Smooth muscle cell (in vitro differentiated cells): ENCODE results near the gene NR2F1. TPM values are rescaled to one million over a fixed set of nuclear protein-coding genes. Genes with fewer than 3 reads are reported as not detected.

Source experiments
- DNase-seq: peaks from one replicate; lab custom pipeline; 2025; ENCODE audit not compliant: unreplicated experiment; lab: John Stamatoyannopoulos, UW
- H2AFZ ChIP-seq: fragments of 200-600 bp; sonication (generic); 2 replicates; pipeline ENCODE4 v1.6.0; 2016; ENCODE audit warnings: antibody characterized with exemption, low read depth, mild to moderate bottlenecking
- H3F3A ChIP-seq: fragments of 200-600 bp; sonication (generic); 2 replicates; pipeline ENCODE4 v1.6.0; 2017; ENCODE audit warnings: antibody characterized with exemption, low read depth
- H3K27ac ChIP-seq: fragments of 200-600 bp; sonication (generic); 2 replicates; pipeline ENCODE4 v1.5.1; 2016; ENCODE audit warnings: low read depth, mild to moderate bottlenecking
- H3K27me3 ChIP-seq: fragments of 200-600 bp; sonication (generic); 2 replicates; pipeline ENCODE4 v1.6.1; 2016; ENCODE audit warnings: low read depth, mild to moderate bottlenecking
- H3K36me3 ChIP-seq: fragments of 200-600 bp; sonication (generic); 2 replicates; pipeline ENCODE4 v1.5.1; 2016; ENCODE audit warnings: low read depth
- H3K4me1 ChIP-seq: fragments of 200-600 bp; sonication (generic); 2 replicates; pipeline ENCODE4 v1.5.1; 2016; ENCODE audit warnings: low read depth
- H3K4me2 ChIP-seq: fragments of 200-600 bp; sonication (generic); 2 replicates; pipeline ENCODE4 v1.6.0; 2016; ENCODE audit warnings: mild to moderate bottlenecking
- H3K4me3 ChIP-seq: fragments of 200-600 bp; sonication (generic); 2 replicates; pipeline ENCODE4 v1.5.1; 2016; ENCODE audit warnings: mild to moderate bottlenecking
- H3K79me2 ChIP-seq: fragments of 200-600 bp; sonication (generic); 2 replicates; pipeline ENCODE4 v1.6.0; 2016; ENCODE audit warnings: low read depth, mild to moderate bottlenecking
- H3K9ac ChIP-seq: fragments of 200-600 bp; sonication (generic); 2 replicates; pipeline ENCODE4 v1.6.0; 2016; ENCODE audit warnings: low read depth
- H3K9me3 ChIP-seq: fragments of 200-600 bp; sonication (generic); replicated peaks from 2 replicates; pipeline ENCODE4 v1.5.1; 2016; ENCODE audit warnings: low read depth
- H4K20me1 ChIP-seq: fragments of 200-600 bp; sonication (generic); 2 replicates; pipeline ENCODE4 v1.6.0; 2016; ENCODE audit warnings: low read depth
- WGBS: methylation state at CpG from one replicate; pipeline ENCODE4 v1.1.7; 2016; ENCODE audit warnings: low lambda C conversion rate; 5-methylcytosine and 5-hydroxymethylcytosine counted together
- polyA plus RNA-seq: library from polyadenylated mRNA; unstranded; fragments of >200 nt; fragmentation: Nextera tagmentation; extraction: Ambion mirVana; gene quantifications from 2 replicates; pipeline ENCODE4 v1.2.1, GENCODE V29; 2016
- total RNA-seq: library from RNA; depleted of rRNA; stranded (reverse); fragments of >200 nt; gene quantifications from 2 replicates; pipeline ENCODE4 v1.2.3, GENCODE V29; 2014
- TF ChIP-seq, protein P1 (sequence below): fragments of 200-600 bp; sonication (generic); IDR thresholded peaks from 2 replicates; pipeline ENCODE4 v1.5.1; 2017; ENCODE audit warnings: borderline replicate concordance, mild to moderate bottlenecking, antibody characterized with exemption; ENCODE audit not compliant: insufficient read depth, poor library complexity, severe bottlenecking

The NR2F1 gene
- total and polyA plus RNA-seq, 2 experiments from 2014 or later = 6.0 to 8.2 TPM

DNA sequence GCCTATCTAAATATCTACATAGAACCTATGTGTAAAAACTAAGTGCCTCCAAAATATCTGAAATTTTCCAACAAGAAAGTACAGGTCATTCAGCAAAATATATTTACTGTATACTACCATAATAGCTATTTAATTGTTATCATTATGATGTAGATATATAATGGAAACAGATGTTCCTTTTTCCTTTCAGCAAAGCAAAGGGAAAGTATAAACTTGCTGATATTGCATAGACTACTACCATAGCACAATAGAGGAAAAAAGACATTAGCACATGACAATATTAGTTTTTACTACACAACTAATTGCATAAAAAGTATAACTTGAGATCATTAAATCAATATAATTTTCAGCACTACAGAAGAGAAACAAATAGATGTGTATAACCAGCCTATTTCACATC lies 16.9 kb upstream of the NR2F1 start:
- Histone ChIP-seq H2AFZ (no peak overlapping the region), H3K36me3 (peaks cover 5% of the 10 kb centered on the region), H3K79me2 (peaks cover 8% of the 10 kb centered on the region), H3K4me2 (no peak overlapping the region), H3F3A (no peaks in the 10 kb centered on the region), H3K4me3 (no peak overlapping the region), H3K9me3 (no peaks in the 10 kb centered on the region), H3K27ac (no peak overlapping the region), H4K20me1 (peaks cover 7% of the 10 kb centered on the region), H3K27me3 (peaks cover 47% of the 10 kb centered on the region), H3K9ac (no peak overlapping the region), H3K4me1 (peaks cover 15% of the 10 kb centered on the region)
- TF ChIP-seq, protein P1, sequence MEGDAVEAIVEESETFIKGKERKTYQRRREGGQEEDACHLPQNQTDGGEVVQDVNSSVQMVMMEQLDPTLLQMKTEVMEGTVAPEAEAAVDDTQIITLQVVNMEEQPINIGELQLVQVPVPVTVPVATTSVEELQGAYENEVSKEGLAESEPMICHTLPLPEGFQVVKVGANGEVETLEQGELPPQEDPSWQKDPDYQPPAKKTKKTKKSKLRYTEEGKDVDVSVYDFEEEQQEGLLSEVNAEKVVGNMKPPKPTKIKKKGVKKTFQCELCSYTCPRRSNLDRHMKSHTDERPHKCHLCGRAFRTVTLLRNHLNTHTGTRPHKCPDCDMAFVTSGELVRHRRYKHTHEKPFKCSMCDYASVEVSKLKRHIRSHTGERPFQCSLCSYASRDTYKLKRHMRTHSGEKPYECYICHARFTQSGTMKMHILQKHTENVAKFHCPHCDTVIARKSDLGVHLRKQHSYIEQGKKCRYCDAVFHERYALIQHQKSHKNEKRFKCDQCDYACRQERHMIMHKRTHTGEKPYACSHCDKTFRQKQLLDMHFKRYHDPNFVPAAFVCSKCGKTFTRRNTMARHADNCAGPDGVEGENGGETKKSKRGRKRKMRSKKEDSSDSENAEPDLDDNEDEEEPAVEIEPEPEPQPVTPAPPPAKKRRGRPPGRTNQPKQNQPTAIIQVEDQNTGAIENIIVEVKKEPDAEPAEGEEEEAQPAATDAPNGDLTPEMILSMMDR = no peak
- DNase-seq = no peak

DNA sequence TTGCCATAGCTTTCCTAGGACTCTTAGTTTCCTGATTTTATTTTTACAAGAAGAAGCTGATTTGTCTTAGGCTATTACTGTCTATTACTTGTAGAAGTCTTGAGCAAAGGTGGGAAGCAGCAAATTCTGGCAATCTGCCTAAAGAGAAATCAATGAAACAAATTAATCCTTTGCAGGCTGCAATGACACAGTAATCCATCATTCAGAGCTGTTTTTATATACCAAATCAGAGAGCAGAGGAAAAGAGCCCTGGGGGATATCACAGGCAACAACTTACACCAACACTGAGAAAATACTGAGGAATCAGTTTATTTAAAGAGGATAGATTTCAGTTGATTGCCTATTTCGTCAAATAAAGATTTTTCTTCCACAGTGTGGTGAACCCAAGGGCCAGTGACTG lies 15.6 kb upstream of the NR2F1 start:
- H3K4me2 ChIP-seq = no peak overlapping the region
- H3K79me2 ChIP-seq = peaks cover 8% of the 10 kb centered on the region
- H3K27ac ChIP-seq = no peak overlapping the region
- TF ChIP-seq, protein P1 = no peak
- H4K20me1 ChIP-seq = peaks cover 21% of the 10 kb centered on the region
- H3F3A ChIP-seq = no peaks in the 10 kb centered on the region
- no peak overlapping the region for H3K4me3 ChIP-seq
- no peak overlapping the region for H3K9ac ChIP-seq
- peaks cover 61% of the 10 kb centered on the region for H3K27me3 ChIP-seq
- H3K36me3 ChIP-seq = peaks cover 5% of the 10 kb centered on the region
- H3K4me1 ChIP-seq = peaks cover 26% of the 10 kb centered on the region
- no peak overlapping the region for H2AFZ ChIP-seq
- H3K9me3 ChIP-seq = no peaks in the 10 kb centered on the region
- 90% methylated on average over 1 of the region's 1 CpG for WGBS
- no peak for DNase-seq

DNA sequence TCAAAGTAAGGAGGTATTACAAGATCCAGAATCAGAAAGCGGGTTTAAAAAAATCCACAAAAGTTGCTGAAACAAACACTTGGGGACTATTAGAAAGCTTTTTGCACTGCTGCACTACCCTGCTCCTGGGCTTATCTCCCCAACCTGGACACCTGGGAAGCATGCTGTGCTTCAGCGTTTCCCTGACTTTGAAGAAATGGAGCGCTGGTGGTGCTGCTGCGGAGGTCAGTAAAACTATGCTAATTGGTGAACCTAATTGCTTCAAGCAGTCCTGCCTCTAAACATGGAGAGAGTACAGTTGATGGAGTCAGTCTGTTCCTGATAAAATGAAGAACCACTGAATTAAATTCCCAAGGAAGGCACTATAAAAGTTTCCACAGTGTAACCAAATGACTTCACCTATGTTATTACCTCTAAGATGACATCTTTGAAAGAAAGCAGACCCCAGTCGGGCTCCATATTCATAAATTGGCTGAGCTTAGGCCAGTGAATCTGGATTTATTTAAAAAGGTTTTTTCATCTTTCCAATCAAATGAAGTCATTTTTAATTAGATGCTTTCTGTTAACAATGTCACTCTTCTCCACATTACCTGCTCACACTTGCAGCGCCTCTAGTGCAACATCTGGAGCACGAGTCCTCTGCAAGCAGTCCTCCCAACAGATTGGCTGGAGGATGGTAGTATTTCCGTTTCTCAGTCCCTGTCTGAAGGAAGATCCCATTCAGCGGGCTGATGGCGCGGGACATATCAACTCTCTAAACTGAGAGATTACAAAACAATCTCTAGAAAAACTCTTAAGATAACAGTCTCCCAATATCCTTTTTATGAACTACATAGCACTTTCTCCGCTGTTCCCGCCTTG lies 13.5 kb upstream of the NR2F1 start:
- Histone ChIP-seq H3K9ac (no peak overlapping the region), H3K36me3 (no peaks in the 10 kb centered on the region), H3K9me3 (no peaks in the 10 kb centered on the region), H3K4me1 (peaks cover 45% of the 10 kb centered on the region), H3K27me3 (peaks cover 82% of the 10 kb centered on the region), H3K4me3 (peak overlapping the region; percentile 45), H4K20me1 (peaks cover 42% of the 10 kb centered on the region), H2AFZ (peak overlapping the region; percentile 71), H3K27ac (no peak overlapping the region), H3F3A (no peaks in the 10 kb centered on the region), H3K79me2 (peaks cover 8% of the 10 kb centered on the region), H3K4me2 (peak overlapping the region; percentile 64)
- no peak for DNase-seq
- TF ChIP-seq, protein P1 = no peak
- 36% methylated on average over 13 of the region's 13 CpGs for WGBS
